ENCODE data around the gene RASA3. TPM values are rescaled to one million over a fixed set of nuclear protein-coding genes. Genes with fewer than 3 reads are reported as not detected.

Gene RASA3
- total and polyA plus RNA-seq, 9 of the 15 experiments (the other 6 are each of a cell fraction or from before 2014, with no cell fraction given): 0.72 to 25.3 (median 14.4) TPM

DNA sequence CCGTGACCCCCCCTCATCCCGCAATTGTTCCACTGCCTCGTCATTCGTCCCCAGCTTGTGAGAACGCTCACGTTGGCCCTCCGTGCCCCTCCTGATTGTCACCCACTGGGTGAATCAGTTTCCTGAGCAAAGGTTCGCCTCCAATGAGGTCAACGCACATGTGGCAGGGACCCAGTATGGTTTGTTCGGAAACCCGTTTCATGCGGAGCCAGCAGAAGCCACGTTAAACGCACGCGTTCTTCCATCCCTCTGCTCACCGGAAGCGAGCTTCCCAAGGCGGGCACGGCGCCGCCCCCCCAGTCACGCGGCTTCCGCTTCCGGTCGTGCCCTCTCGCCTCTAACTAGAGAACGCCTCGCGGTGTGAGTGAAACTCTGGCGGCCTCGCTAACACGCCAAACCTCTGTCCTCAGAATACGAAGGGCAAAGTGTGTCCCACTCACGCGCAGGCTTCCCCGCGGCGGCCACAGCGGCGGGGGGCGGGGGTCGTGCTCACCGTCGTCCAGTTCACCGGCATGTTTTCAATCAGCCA is 28.7 kb upstream of the RASA3 start:
- H3K36me3 ChIP-seq (ENCODE audit: control insufficient read depth, insufficient read depth, low read length): no peaks in the 10 kb centered on the region
- no peak for ATAC-seq
- H2AFZ ChIP-seq (ENCODE audit: low read depth, low read length): no peak overlapping the region
- H3K79me2 ChIP-seq (ENCODE audit: control insufficient read depth, insufficient read depth, low read length): no peaks in the 10 kb centered on the region
- no peak overlapping the region for H3K4me2 ChIP-seq (ENCODE audit: insufficient read depth, low read length)
- no peaks in the 10 kb centered on the region for H4K20me1 ChIP-seq (replicated peaks; ENCODE audit: control insufficient read depth, insufficient read depth, low read length)
- peaks cover 0 to 17% of the 10 kb centered on the region in 2 experiments; a peak in 2 of 5 replicates for H3K4me1 ChIP-seq (replicated peaks in 1 of 2; ENCODE audit: control insufficient read depth in 2 of 2, insufficient read depth in 2 of 2, low read length in 2 of 2)
- in situ Hi-C loops (cut with MboI): no loop called here
- H3K9ac ChIP-seq (ENCODE audit: insufficient read depth in 1 of 2, low read depth in 2 of 2, low read length in 2 of 2): no peak overlapping the region
- intact Hi-C loops (cut with micrococcal nuclease): no loop called here
- H3K9me3 ChIP-seq (replicated peaks; ENCODE audit: control insufficient read depth, insufficient read depth, low read depth, low read length): no peaks in the 10 kb centered on the region
- BruUV-seq (replicated peaks): no TSS peak
- POLR2A ChIA-PET: no interaction called here
- DNase-seq (ENCODE audit: extremely low read depth in 1 of 4, low spot score in 3 of 4): no peak
- no peak overlapping the region for H3K27ac ChIP-seq (ENCODE audit: extremely low read depth, low read depth, low read length)
- 33% methylated on average over 31 of the region's 47 CpGs for WGBS (ENCODE audit: insufficient coverage, low coverage, missing lambda C conversion rate)
- FAIRE-seq: no peak
- CTCF ChIA-PET (ENCODE audit: low intra/inter-chr PET ratio): no interaction called here
- H3K9me1 ChIP-seq (ENCODE audit: control insufficient read depth, insufficient read depth, low read length): no peaks in the 10 kb centered on the region
- peaks cover 22 to 49% of the 10 kb centered on the region in 2 experiments for H3K27me3 ChIP-seq (ENCODE audit: control insufficient read depth in 2 of 2, insufficient read depth in 2 of 2, low read length in 2 of 2)
- H3K4me3 ChIP-seq: no peak overlapping the region
- TF ChIP-seq, protein P1, sequence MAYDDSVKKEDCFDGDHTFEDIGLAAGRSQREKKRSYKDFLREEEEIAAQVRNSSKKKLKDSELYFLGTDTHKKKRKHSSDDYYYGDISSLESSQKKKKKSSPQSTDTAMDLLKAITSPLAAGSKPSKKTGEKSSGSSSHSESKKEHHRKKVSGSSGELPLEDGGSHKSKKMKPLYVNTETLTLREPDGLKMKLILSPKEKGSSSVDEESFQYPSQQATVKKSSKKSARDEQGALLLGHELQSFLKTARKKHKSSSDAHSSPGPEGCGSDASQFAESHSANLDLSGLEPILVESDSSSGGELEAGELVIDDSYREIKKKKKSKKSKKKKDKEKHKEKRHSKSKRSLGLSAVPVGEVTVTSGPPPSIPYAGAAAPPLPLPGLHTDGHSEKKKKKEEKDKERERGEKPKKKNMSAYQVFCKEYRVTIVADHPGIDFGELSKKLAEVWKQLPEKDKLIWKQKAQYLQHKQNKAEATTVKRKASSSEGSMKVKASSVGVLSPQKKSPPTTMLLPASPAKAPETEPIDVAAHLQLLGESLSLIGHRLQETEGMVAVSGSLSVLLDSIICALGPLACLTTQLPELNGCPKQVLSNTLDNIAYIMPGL (CRISPR knock-in tag; IDR thresholded peaks at IDR 0.05): no peak
- TF ChIP-seq BRD4 (IDR thresholded peaks at IDR 0.05) (no peak), BCL6 (CRISPR knock-in tag; IDR thresholded peaks at IDR 0.05) (no peak), POLR2A (conservative IDR thresholded peaks at IDR 0.05) (no peak), KAT2B (IDR thresholded peaks at IDR 0.05; ENCODE audit: low read depth, low read length) (no peak), CTBP1 (IDR thresholded peaks at IDR 0.05; ENCODE audit: borderline replicate concordance) (no peak), NR4A1 (CRISPR knock-in tag; IDR thresholded peaks at IDR 0.05) (no peak), NR4A1 (tag; IDR thresholded peaks at IDR 0.05) (no peak), BDP1 (IDR thresholded peaks at IDR 0.05; ENCODE audit: insufficient read depth, insufficient read length) (no peak), DNMT1 (IDR thresholded peaks at IDR 0.05) (no peak), PPARD (CRISPR knock-in tag; IDR thresholded peaks at IDR 0.05) (no peak), SP2 (IDR thresholded peaks at IDR 0.05; ENCODE audit: extremely low read depth, low read depth, low read length, poor library complexity, severe bottlenecking) (no peak), CBX5 (IDR thresholded peaks at IDR 0.05; ENCODE audit: borderline replicate concordance, low read depth) (no peak), CBFA2T3 (IDR thresholded peaks at IDR 0.05) (no peak), MEF2A (IDR thresholded peaks at IDR 0.05; ENCODE audit: control insufficient read depth, low read depth, low read length) (no peak)
- TF ChIP-seq, protein P2, sequence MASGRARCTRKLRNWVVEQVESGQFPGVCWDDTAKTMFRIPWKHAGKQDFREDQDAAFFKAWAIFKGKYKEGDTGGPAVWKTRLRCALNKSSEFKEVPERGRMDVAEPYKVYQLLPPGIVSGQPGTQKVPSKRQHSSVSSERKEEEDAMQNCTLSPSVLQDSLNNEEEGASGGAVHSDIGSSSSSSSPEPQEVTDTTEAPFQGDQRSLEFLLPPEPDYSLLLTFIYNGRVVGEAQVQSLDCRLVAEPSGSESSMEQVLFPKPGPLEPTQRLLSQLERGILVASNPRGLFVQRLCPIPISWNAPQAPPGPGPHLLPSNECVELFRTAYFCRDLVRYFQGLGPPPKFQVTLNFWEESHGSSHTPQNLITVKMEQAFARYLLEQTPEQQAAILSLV (tag; IDR thresholded peaks at IDR 0.05): no peak
- TF ChIP-seq, protein P3, sequence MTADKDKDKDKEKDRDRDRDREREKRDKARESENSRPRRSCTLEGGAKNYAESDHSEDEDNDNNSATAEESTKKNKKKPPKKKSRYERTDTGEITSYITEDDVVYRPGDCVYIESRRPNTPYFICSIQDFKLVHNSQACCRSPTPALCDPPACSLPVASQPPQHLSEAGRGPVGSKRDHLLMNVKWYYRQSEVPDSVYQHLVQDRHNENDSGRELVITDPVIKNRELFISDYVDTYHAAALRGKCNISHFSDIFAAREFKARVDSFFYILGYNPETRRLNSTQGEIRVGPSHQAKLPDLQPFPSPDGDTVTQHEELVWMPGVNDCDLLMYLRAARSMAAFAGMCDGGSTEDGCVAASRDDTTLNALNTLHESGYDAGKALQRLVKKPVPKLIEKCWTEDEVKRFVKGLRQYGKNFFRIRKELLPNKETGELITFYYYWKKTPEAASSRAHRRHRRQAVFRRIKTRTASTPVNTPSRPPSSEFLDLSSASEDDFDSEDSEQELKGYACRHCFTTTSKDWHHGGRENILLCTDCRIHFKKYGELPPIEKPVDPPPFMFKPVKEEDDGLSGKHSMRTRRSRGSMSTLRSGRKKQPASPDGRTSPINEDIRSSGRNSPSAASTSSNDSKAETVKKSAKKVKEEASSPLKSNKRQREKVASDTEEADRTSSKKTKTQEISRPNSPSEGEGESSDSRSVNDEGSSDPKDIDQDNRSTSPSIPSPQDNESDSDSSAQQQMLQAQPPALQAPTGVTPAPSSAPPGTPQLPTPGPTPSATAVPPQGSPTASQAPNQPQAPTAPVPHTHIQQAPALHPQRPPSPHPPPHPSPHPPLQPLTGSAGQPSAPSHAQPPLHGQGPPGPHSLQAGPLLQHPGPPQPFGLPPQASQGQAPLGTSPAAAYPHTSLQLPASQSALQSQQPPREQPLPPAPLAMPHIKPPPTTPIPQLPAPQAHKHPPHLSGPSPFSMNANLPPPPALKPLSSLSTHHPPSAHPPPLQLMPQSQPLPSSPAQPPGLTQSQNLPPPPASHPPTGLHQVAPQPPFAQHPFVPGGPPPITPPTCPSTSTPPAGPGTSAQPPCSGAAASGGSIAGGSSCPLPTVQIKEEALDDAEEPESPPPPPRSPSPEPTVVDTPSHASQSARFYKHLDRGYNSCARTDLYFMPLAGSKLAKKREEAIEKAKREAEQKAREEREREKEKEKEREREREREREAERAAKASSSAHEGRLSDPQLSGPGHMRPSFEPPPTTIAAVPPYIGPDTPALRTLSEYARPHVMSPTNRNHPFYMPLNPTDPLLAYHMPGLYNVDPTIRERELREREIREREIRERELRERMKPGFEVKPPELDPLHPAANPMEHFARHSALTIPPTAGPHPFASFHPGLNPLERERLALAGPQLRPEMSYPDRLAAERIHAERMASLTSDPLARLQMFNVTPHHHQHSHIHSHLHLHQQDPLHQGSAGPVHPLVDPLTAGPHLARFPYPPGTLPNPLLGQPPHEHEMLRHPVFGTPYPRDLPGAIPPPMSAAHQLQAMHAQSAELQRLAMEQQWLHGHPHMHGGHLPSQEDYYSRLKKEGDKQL (CRISPR knock-in tag; IDR thresholded peaks at IDR 0.05; ENCODE audit: borderline replicate concordance): no peak

Measured in K562 (cell line).